HUES48 (cell line): Measurements from ENCODE around the gene GRN.
"Not testable (repeated sequence)": the region's sequence is repeated elsewhere in the genome, so short reads cannot be mapped to it uniquely, and the experiment has no call there.

ENCODE experiments used
- H3K27ac ChIP-seq: one replicate; pipeline ENCODE4 v1.7.0; 2013; ENCODE audit warnings: low read depth, low read length, inconsistent platforms
- H3K27me3 ChIP-seq: 2 replicates; pipeline ENCODE4 v1.6.1; 2013; ENCODE audit warnings: mild to moderate bottlenecking, low read length; ENCODE audit not compliant: control insufficient read depth, insufficient read depth
- H3K36me3 ChIP-seq: 2 replicates; pipeline ENCODE4 v1.6.1; 2013; ENCODE audit warnings: low read length; ENCODE audit not compliant: control insufficient read depth, insufficient read depth
- H3K4me1 ChIP-seq: 2 replicates; pipeline ENCODE4 v1.6.1; 2013; ENCODE audit warnings: mild to moderate bottlenecking, low read length; ENCODE audit not compliant: control insufficient read depth, insufficient read depth
- H3K4me3 ChIP-seq: 2 replicates; pipeline ENCODE4 v1.5.1; 2013; ENCODE audit warnings: mild to moderate bottlenecking, low read depth, low read length
- H3K9ac ChIP-seq: 2 replicates; pipeline ENCODE4 v1.6.1; 2013; ENCODE audit warnings: mild to moderate bottlenecking, low read depth, low read length, moderate library complexity
- H3K9me3 ChIP-seq: 2 replicates; pipeline ENCODE4 v1.6.1; 2013; ENCODE audit warnings: low read length; ENCODE audit not compliant: control insufficient read depth, insufficient read depth

Gene GRN

GRCh38 chr17:44334315-44334714 lies 10.8 kb upstream of the GRN start:
- H3K9ac ChIP-seq, result no peak overlapping the region
- peaks cover 10% of the 10 kb centered on the region; the same call in 1 of the 2 replicates for H3K4me1 ChIP-seq
- H3K27me3 ChIP-seq, result no peaks in the 10 kb centered on the region
- no peaks in the 10 kb centered on the region for H3K36me3 ChIP-seq
- H3K4me3 ChIP-seq, result no peak overlapping the region
- H3K9me3 ChIP-seq, result no peaks in the 10 kb centered on the region
- no peak overlapping the region for H3K27ac ChIP-seq

GRCh38 chr17:44334727-44335126 lies 10.4 kb upstream of the GRN start:
- Histone ChIP-seq H3K4me1 (peaks cover 10% of the 10 kb centered on the region; the same call in 1 of the 2 replicates), H3K27me3 (no peaks in the 10 kb centered on the region), H3K9ac (no peak overlapping the region), H3K9me3 (no peaks in the 10 kb centered on the region), H3K36me3 (no peaks in the 10 kb centered on the region), H3K4me3 (no peak overlapping the region), H3K27ac (no peak overlapping the region)

- H3K9ac ChIP-seq, result no peak overlapping the region
Observed at GRCh38 chr17:44335564-44335963, 9.5 kb upstream of the GRN start.

GRCh38 chr17:44335968-44336367 lies 9.1 kb upstream of the GRN start:
- no peaks in the 10 kb centered on the region for H3K36me3 ChIP-seq
- H3K4me3 ChIP-seq, result no peak overlapping the region
- no peak overlapping the region for H3K27ac ChIP-seq
- no peaks in the 10 kb centered on the region for H3K9me3 ChIP-seq
- H3K9ac ChIP-seq, result no peak overlapping the region
- H3K27me3 ChIP-seq, result no peaks in the 10 kb centered on the region
- H3K4me1 ChIP-seq, result peaks cover 10% of the 10 kb centered on the region; the same call in 1 of the 2 replicates

More at GRCh38 chr17:44335564-44335963, 9.5 kb upstream of the GRN start:
- H3K4me1 ChIP-seq, result peaks cover 10% of the 10 kb centered on the region; the same call in 1 of the 2 replicates
- no peaks in the 10 kb centered on the region for H3K9me3 ChIP-seq
- no peak overlapping the region for H3K4me3 ChIP-seq
- H3K27me3 ChIP-seq, result no peaks in the 10 kb centered on the region
- H3K27ac ChIP-seq, result no peak overlapping the region
- H3K36me3 ChIP-seq, result no peaks in the 10 kb centered on the region

GRCh38 chr17:44338702-44339101 lies 6.4 kb upstream of the GRN start:
- H3K4me1 ChIP-seq, result peaks cover 10% of the 10 kb centered on the region; the same call in 1 of the 2 replicates
- H3K9me3 ChIP-seq, result no peaks in the 10 kb centered on the region
- H3K27ac ChIP-seq, result no peak overlapping the region
- no peaks in the 10 kb centered on the region for H3K27me3 ChIP-seq
- no peaks in the 10 kb centered on the region for H3K36me3 ChIP-seq
- no peak overlapping the region for H3K9ac ChIP-seq
- H3K4me3 ChIP-seq, result no peak overlapping the region

GRCh38 chr17:44340553-44340952 lies 4.5 kb upstream of the GRN start:
- H3K27me3 ChIP-seq, H3K4me3 ChIP-seq, H3K9ac ChIP-seq, H3K4me1 ChIP-seq, H3K27ac ChIP-seq, H3K36me3 ChIP-seq, H3K9me3 ChIP-seq: not testable (repeated sequence)

- no peak overlapping the region for H3K27ac ChIP-seq
- no peak overlapping the region for H3K9ac ChIP-seq
- H3K9me3 ChIP-seq, result no peaks in the 10 kb centered on the region
- H3K4me1 ChIP-seq, result peaks cover 5% of the 10 kb centered on the region; the same call in 1 of the 2 replicates
- H3K27me3 ChIP-seq, result no peaks in the 10 kb centered on the region
- H3K36me3 ChIP-seq, result no peaks in the 10 kb centered on the region
- no peak overlapping the region for H3K4me3 ChIP-seq
Observed at GRCh38 chr17:44343510-44344209, 1.4 kb upstream of the GRN start.

- H3K36me3 ChIP-seq, result 0 out of 2 replicates have a peak, but pooled peaks cover 3% of the 10 kb centered on the region
- H3K9ac ChIP-seq, result peak overlapping the region; percentile 34
- H3K4me3 ChIP-seq, result peak overlapping the region; percentile 81
- H3K27me3 ChIP-seq, result no peaks in the 10 kb centered on the region
- H3K4me1 ChIP-seq, result peaks cover 5% of the 10 kb centered on the region; the same call in 1 of the 2 replicates
- peak overlapping the region; percentile 59 for H3K27ac ChIP-seq
- H3K9me3 ChIP-seq, result no peaks in the 10 kb centered on the region
Observed at GRCh38 chr17:44345454-44346026, 438 bp downstream of the GRN start.

GRCh38 chr17:44346064-44346844 lies 1.2 kb downstream of the GRN start:
- Histone ChIP-seq H3K27me3 (no peaks in the 10 kb centered on the region), H3K9ac (no peak overlapping the region), H3K4me3 (peak overlapping the region; percentile 81), H3K4me1 (peaks cover 5% of the 10 kb centered on the region; the same call in 1 of the 2 replicates), H3K36me3 (peaks cover 7% of the 10 kb centered on the region; the same call in 1 of the 2 replicates), H3K27ac (peak overlapping the region; percentile 59), H3K9me3 (no peaks in the 10 kb centered on the region)

GRCh38 chr17:44347206-44348055 lies 2.3 kb downstream of the GRN start:
- H3K4me1 ChIP-seq, H3K9ac ChIP-seq, H3K4me3 ChIP-seq, H3K27ac ChIP-seq, H3K27me3 ChIP-seq, H3K9me3 ChIP-seq: not testable (repeated sequence)
- peaks cover 19% of the 10 kb centered on the region for H3K36me3 ChIP-seq
